ENCODE measurements around the gene METTL4.

The METTL4 gene

DNA sequence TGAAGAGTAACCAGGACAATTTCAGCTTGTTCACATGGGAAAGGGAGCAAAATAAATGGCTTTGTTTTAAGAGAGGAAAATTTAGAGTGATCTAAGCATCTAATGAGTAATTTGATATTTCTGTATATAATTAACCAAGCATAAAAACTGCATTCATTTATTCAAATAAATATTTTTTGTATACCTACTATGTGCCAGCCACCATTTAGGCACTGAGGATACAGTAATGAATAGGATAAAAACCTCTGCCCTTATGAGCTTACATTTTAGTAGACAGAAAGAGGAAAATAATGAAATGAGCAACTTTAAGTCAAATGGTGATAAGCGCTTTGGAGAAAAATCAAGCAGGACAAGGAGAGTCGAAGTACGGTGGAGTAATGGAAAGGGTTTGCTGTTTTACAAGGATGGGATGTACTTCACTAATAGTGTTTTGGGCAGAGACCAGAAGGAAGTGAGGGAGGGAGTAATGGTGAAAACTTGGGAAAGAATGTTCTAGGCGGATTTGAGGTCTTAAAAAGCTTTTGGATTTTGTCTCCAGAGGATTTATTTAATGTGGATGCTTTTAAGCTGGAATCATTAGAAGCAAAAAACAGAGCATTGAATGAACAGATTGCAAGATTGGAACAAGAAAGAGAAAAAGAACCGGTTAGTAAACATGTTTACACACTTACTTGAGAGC is 17.5 kb upstream of the METTL4 start (continued):
- TF ChIP-seq, protein P1, sequence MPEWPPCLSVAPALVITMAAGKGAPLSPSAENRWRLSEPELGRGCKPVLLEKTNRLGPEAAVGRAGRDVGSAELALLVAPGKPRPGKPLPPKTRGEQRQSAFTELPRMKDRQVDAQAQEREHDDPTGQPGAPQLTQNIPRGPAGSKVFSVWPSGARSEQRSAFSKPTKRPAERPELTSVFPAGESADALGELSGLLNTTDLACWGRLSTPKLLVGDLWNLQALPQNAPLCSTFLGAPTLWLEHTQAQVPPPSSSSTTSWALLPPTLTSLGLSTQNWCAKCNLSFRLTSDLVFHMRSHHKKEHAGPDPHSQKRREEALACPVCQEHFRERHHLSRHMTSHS (tag by site-specific recombination; IDR thresholded peaks at IDR 0.05) = no peak
- no peak for TF ChIP-seq ZNF169 (tag by site-specific recombination; IDR thresholded peaks at IDR 0.05)
- TF ChIP-seq ZNF391 (tag by site-specific recombination; IDR thresholded peaks at IDR 0.05; ENCODE audit: borderline replicate concordance, low read depth) = no peak
- TF ChIP-seq ZNF501 (tag by site-specific recombination; IDR thresholded peaks at IDR 0.05) = no peak
- no peak for TF ChIP-seq GFI1B (tag by site-specific recombination; IDR thresholded peaks at IDR 0.05)
- TF ChIP-seq EGR2 (tag by site-specific recombination; IDR thresholded peaks at IDR 0.05; ENCODE audit: low read depth) = no peak

DNA sequence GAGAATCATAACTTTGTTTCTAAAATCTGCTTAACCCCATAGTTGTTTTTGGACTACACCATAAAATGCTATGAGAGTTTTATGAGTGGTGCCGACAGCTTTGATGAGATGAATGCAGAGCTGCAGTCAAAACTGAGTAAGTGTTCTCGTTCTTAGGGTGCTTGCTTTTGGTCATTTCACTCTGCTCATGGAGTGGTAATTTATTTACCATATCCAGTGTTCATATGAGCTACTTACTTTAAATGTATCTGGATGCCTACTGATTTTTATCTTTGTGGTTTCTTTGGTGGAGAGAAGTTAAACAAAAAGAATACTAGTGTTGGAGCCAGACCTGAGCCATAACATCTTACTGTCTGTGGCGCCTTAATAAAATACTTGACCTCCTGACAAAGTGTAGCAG is 16.5 kb upstream of the METTL4 start:
- ChIA-PET POLR2A (no interaction called here), CTCF (no interaction called here)
- peaks cover 5% of the 10 kb centered on the region for H3K4me1 ChIP-seq (ENCODE audit: control insufficient read depth, insufficient read depth, low read length)
- H3K36me3 ChIP-seq (ENCODE audit: control insufficient read depth in 2 of 2, insufficient read depth in 1 of 2, low read length in 2 of 2) = peaks cover 45 to 70% of the 10 kb centered on the region in 2 experiments
- H3K27ac ChIP-seq (ENCODE audit: extremely low read depth, low read depth, low read length) = peak overlapping the region; percentile 40; the same call in 1 of the 2 replicates
- no peak overlapping the region for H3K4me3 ChIP-seq (ENCODE audit: low read depth, low read length)
- 0 out of 2 replicates have a peak, but pooled peaks have one; percentile 29 for TF ChIP-seq ZNF660 (tag by site-specific recombination; IDR thresholded peaks at IDR 0.05)
- peak; percentile 78; the same call in 1 of the 2 replicates for TF ChIP-seq OSR2 (tag by site-specific recombination; IDR thresholded peaks at IDR 0.05)
- no peak for TF ChIP-seq ZNF501 (tag by site-specific recombination; IDR thresholded peaks at IDR 0.05)
- TF ChIP-seq, protein P2, sequence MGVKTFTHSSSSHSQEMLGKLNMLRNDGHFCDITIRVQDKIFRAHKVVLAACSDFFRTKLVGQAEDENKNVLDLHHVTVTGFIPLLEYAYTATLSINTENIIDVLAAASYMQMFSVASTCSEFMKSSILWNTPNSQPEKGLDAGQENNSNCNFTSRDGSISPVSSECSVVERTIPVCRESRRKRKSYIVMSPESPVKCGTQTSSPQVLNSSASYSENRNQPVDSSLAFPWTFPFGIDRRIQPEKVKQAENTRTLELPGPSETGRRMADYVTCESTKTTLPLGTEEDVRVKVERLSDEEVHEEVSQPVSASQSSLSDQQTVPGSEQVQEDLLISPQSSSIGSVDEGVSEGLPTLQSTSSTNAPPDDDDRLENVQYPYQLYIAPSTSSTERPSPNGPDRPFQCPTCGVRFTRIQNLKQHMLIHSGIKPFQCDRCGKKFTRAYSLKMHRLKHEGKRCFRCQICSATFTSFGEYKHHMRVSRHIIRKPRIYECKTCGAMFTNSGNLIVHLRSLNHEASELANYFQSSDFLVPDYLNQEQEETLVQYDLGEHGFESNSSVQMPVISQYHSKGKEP (tag by site-specific recombination; IDR thresholded peaks at IDR 0.05) = peak; percentile 73
- TF ChIP-seq ZNF621 (tag by site-specific recombination; IDR thresholded peaks at IDR 0.05) = no peak
- TF ChIP-seq, protein P3, sequence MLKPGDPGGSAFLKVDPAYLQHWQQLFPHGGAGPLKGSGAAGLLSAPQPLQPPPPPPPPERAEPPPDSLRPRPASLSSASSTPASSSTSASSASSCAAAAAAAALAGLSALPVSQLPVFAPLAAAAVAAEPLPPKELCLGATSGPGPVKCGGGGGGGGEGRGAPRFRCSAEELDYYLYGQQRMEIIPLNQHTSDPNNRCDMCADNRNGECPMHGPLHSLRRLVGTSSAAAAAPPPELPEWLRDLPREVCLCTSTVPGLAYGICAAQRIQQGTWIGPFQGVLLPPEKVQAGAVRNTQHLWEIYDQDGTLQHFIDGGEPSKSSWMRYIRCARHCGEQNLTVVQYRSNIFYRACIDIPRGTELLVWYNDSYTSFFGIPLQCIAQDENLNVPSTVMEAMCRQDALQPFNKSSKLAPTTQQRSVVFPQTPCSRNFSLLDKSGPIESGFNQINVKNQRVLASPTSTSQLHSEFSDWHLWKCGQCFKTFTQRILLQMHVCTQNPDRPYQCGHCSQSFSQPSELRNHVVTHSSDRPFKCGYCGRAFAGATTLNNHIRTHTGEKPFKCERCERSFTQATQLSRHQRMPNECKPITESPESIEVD (tag by site-specific recombination; IDR thresholded peaks at IDR 0.05) = peak; percentile 67
- 0 out of 2 replicates have a peak, but pooled peaks have one; percentile 17 for TF ChIP-seq ZNF600 (tag by site-specific recombination; IDR thresholded peaks at IDR 0.05)
- TF ChIP-seq OVOL3 (tag by site-specific recombination; IDR thresholded peaks at IDR 0.05) = no peak
- peak; percentile 85 for TF ChIP-seq FEZF1 (tag by site-specific recombination; IDR thresholded peaks at IDR 0.05)
- no peaks in the 10 kb centered on the region for H3K9me3 ChIP-seq (ENCODE audit: control insufficient read depth, insufficient read depth, low read depth, low read length)

DNA sequence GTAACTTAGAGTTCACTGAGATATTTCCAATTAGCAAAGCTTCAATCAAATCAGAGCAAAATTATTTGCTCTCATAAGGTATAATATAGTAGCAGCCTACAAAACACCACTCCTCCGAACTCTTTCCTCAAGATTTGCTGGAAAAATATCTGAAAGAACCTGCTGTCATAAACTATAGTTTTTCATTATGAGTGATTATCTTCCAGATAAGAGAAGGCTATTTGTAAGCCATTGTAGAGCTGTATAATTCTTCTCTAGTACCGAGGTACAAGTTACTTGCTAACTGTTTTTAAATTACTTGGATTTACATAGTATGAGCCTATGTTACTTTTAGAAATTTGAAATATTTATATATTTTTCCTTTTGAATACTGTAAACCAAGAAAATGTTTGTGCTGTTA is 2.1 kb upstream of the METTL4 start:
- no peak overlapping the region for H3K27ac ChIP-seq (ENCODE audit: extremely low read depth, low read depth, low read length)
- H3K4me1 ChIP-seq (ENCODE audit: control insufficient read depth, insufficient read depth, low read length) = no peaks in the 10 kb centered on the region
- CTCF ChIA-PET = interaction anchor here (0.6 kb wide), 1 partner anchor 280 kb away, joined by 3 read pairs; no protein-coding TSS in a partner anchor
- POLR2A ChIA-PET = interaction anchor here (0.8 to 1.8 kb wide), 2 partner anchors 15 to 82 kb away, joined by 3 to 10 read pairs; partner anchors contain the start of gene SMCHD1
- TF ChIP-seq, protein P3 (tag by site-specific recombination; IDR thresholded peaks at IDR 0.05) = peak; percentile 63
- TF ChIP-seq ZNF350 (tag by site-specific recombination; IDR thresholded peaks at IDR 0.05) = no peak
- H3K4me3 ChIP-seq (ENCODE audit: low read depth, low read length) = peak overlapping the region; percentile 84
- H3K36me3 ChIP-seq (ENCODE audit: control insufficient read depth in 2 of 2, insufficient read depth in 1 of 2, low read length in 2 of 2) = peaks cover 28 to 40% of the 10 kb centered on the region in 2 experiments
- H3K9me3 ChIP-seq (ENCODE audit: control insufficient read depth, insufficient read depth, low read depth, low read length) = no peaks in the 10 kb centered on the region

Data from HEK293 (cell line).